Measurements from ENCODE around the gene SND1.

The SND1 gene

GRCh38 chr7:127798023-127798422 is 146.0 kb downstream of the SND1 start:
- TF ChIP-seq USF1 (IDR thresholded peaks at IDR 0.05), result no peak
- TF ChIP-seq ZBTB7A (IDR thresholded peaks at IDR 0.05; ENCODE audit: low read depth), result no peak
- no peak for TF ChIP-seq CREB1 (IDR thresholded peaks at IDR 0.05; ENCODE audit: low read depth)
- TF ChIP-seq REST (IDR thresholded peaks at IDR 0.05; ENCODE audit: low read depth), result no peak
- no peak for TF ChIP-seq TCF12 (IDR thresholded peaks at IDR 0.05; ENCODE audit: low read depth)
- TF ChIP-seq TEAD4 (IDR thresholded peaks at IDR 0.05), result no peak
- no peak for TF ChIP-seq EP300 (IDR thresholded peaks at IDR 0.05; ENCODE audit: borderline replicate concordance)
- no peak for TF ChIP-seq CEBPB (IDR thresholded peaks at IDR 0.05)
- TF ChIP-seq EGR1 (IDR thresholded peaks at IDR 0.05), result no peak
- TF ChIP-seq TAF1 (IDR thresholded peaks at IDR 0.05; ENCODE audit: low read depth), result no peak
- TF ChIP-seq MAX (IDR thresholded peaks at IDR 0.05), result no peak
- TF ChIP-seq RAD21 (IDR thresholded peaks at IDR 0.05; ENCODE audit: low read depth), result no peak
- no peak for TF ChIP-seq NFIC (IDR thresholded peaks at IDR 0.05)

- TF ChIP-seq REST (IDR thresholded peaks at IDR 0.05; ENCODE audit: low read depth) (no peak), TEAD4 (IDR thresholded peaks at IDR 0.05) (no peak), YY1 (IDR thresholded peaks at IDR 0.05; ENCODE audit: low read depth) (no peak), EGR1 (IDR thresholded peaks at IDR 0.05) (no peak)
Measured at GRCh38 chr7:127798769-127799372, 146.9 kb downstream of the SND1 start.

- TF ChIP-seq USF1 (IDR thresholded peaks at IDR 0.05) (no peak), NFIC (IDR thresholded peaks at IDR 0.05) (no peak), MAX (IDR thresholded peaks at IDR 0.05) (no peak), YY1 (IDR thresholded peaks at IDR 0.05; ENCODE audit: low read depth) (no peak), TCF12 (IDR thresholded peaks at IDR 0.05; ENCODE audit: low read depth) (no peak), FOXM1 (IDR thresholded peaks at IDR 0.05; ENCODE audit: borderline replicate concordance, low read depth) (no peak), REST (IDR thresholded peaks at IDR 0.05; ENCODE audit: low read depth) (no peak), CREB1 (IDR thresholded peaks at IDR 0.05; ENCODE audit: low read depth) (no peak), TAF1 (IDR thresholded peaks at IDR 0.05; ENCODE audit: low read depth) (no peak), ZBTB7A (IDR thresholded peaks at IDR 0.05; ENCODE audit: low read depth) (no peak), CEBPB (IDR thresholded peaks at IDR 0.05) (no peak), EP300 (IDR thresholded peaks at IDR 0.05; ENCODE audit: borderline replicate concordance) (no peak), EGR1 (IDR thresholded peaks at IDR 0.05) (no peak), TEAD4 (IDR thresholded peaks at IDR 0.05) (no peak), RAD21 (IDR thresholded peaks at IDR 0.05; ENCODE audit: low read depth) (no peak)
Measured at GRCh38 chr7:127799535-127800305, 147.7 kb downstream of the SND1 start.

- TF ChIP-seq CREB1 (IDR thresholded peaks at IDR 0.05; ENCODE audit: low read depth) (no peak), TAF1 (IDR thresholded peaks at IDR 0.05; ENCODE audit: low read depth) (no peak), ZBTB7A (IDR thresholded peaks at IDR 0.05; ENCODE audit: low read depth) (no peak), CEBPB (IDR thresholded peaks at IDR 0.05) (no peak), RAD21 (IDR thresholded peaks at IDR 0.05; ENCODE audit: low read depth) (no peak), EP300 (IDR thresholded peaks at IDR 0.05; ENCODE audit: borderline replicate concordance) (no peak), TEAD4 (IDR thresholded peaks at IDR 0.05) (no peak), TCF12 (IDR thresholded peaks at IDR 0.05; ENCODE audit: low read depth) (no peak), EGR1 (IDR thresholded peaks at IDR 0.05) (no peak), MAX (IDR thresholded peaks at IDR 0.05) (no peak), NFIC (IDR thresholded peaks at IDR 0.05) (no peak), YY1 (IDR thresholded peaks at IDR 0.05; ENCODE audit: low read depth) (no peak), FOXM1 (IDR thresholded peaks at IDR 0.05; ENCODE audit: borderline replicate concordance, low read depth) (no peak), USF1 (IDR thresholded peaks at IDR 0.05) (no peak), REST (IDR thresholded peaks at IDR 0.05; ENCODE audit: low read depth) (no peak)
Measured at GRCh38 chr7:127802845-127803244, 150.9 kb downstream of the SND1 start.

Measured in Ishikawa (cell line).